ENCODE data around the gene RREB1. TPM values are rescaled to one million over a fixed set of nuclear protein-coding genes. Genes with fewer than 3 reads are reported as not detected.

The RREB1 gene
- total RNA-seq, 1 experiment from 2014 or later: 35.8 TPM

DNA sequence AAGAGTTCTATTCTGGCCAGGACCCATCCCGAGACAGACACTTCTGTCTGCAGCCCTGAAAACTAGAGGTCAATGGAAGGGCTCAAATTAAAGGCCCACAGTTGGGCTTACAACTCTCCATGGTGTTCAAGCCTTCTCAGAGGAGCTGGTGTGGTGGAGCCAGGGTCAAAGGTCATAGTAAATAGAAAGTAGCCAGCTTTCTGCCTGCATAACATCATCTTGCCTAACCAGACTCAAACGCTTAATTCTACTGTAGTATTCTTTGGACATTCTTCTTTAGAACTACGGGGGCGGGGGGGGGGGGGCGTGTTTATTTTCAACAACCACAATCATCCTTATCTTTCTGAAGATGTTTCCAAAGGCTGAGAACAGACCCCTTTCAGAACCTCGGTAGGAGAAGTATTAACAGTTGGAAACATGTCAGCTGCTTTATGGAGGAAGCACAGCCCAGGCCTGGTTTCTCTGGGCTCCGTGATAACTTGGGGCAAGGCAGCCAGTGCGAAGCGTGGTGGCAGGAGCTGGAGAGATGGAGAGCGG lies 1.5 kb upstream of the RREB1 start:
- no peak for DNase-seq
- no peak overlapping the region for H4K91ac ChIP-seq (ENCODE audit: insufficient read length, low read depth, low read length)
- no peaks in the 10 kb centered on the region for H4K20me1 ChIP-seq (ENCODE audit: control insufficient read depth, insufficient read depth, insufficient read length)
- H3K56ac ChIP-seq (ENCODE audit: insufficient read length, low read depth, low read length): no peak overlapping the region
- Mint-ChIP-seq H3K4me3 (peak overlapping the region; percentile 67 to 77), H3K36me3 (ENCODE audit: insufficient read depth in 1 of 3, low read depth in 3 of 3) (no peaks in the 10 kb centered on the region; a peak in 1 of 7 replicates), H3K27me3 (ENCODE audit: low read depth) (peaks cover 30% of the 10 kb centered on the region), H3K9me3 (no peaks in the 10 kb centered on the region; a peak in 1 of 5 replicates), H3K27ac (peak overlapping the region in 1 of 3 experiments; percentile 37; a peak in 3 of 7 replicates), H3K4me1 (peaks cover 26 to 30% of the 10 kb centered on the region in 2 experiments)
- no peak overlapping the region for H2AK5ac ChIP-seq (ENCODE audit: insufficient read length, low read length)
- H3K9ac ChIP-seq (ENCODE audit: extremely low read depth, insufficient read length, low read length): no peak overlapping the region
- H2BK15ac ChIP-seq (ENCODE audit: low read depth, low read length): no peak overlapping the region
- H2BK12ac ChIP-seq (ENCODE audit: insufficient read length, low read depth, low read length): no peak overlapping the region
- H2BK5ac ChIP-seq (ENCODE audit: insufficient read length, low read length): no peak overlapping the region
- H3K27ac ChIP-seq (ENCODE audit: insufficient read length, low read depth, low read length): no peak overlapping the region
- H3K9me3 ChIP-seq (ENCODE audit: control insufficient read depth, low read depth, low read length): no peaks in the 10 kb centered on the region
- peaks cover 17% of the 10 kb centered on the region for H3K23me2 ChIP-seq (ENCODE audit: insufficient read length, low read depth, low read length, poor library complexity, severe bottlenecking)
- H3K79me2 ChIP-seq (ENCODE audit: insufficient read depth, low read length): peaks cover 2% of the 10 kb centered on the region; the same call in 1 of the 2 replicates
- no peak overlapping the region for H2BK20ac ChIP-seq (ENCODE audit: low read depth, low read length, poor library complexity, severe bottlenecking)
- no peaks in the 10 kb centered on the region for H3K4me1 ChIP-seq (ENCODE audit: insufficient read depth, low read length)
- no peak overlapping the region for H3K4ac ChIP-seq (ENCODE audit: low read depth, low read length)
- TF ChIP-seq, protein P1, sequence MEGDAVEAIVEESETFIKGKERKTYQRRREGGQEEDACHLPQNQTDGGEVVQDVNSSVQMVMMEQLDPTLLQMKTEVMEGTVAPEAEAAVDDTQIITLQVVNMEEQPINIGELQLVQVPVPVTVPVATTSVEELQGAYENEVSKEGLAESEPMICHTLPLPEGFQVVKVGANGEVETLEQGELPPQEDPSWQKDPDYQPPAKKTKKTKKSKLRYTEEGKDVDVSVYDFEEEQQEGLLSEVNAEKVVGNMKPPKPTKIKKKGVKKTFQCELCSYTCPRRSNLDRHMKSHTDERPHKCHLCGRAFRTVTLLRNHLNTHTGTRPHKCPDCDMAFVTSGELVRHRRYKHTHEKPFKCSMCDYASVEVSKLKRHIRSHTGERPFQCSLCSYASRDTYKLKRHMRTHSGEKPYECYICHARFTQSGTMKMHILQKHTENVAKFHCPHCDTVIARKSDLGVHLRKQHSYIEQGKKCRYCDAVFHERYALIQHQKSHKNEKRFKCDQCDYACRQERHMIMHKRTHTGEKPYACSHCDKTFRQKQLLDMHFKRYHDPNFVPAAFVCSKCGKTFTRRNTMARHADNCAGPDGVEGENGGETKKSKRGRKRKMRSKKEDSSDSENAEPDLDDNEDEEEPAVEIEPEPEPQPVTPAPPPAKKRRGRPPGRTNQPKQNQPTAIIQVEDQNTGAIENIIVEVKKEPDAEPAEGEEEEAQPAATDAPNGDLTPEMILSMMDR (conservative IDR thresholded peaks at IDR 0.05): no peak
- no peak overlapping the region for H3K23ac ChIP-seq (ENCODE audit: insufficient read length, low read depth, low read length)
- H3K27me3 ChIP-seq (ENCODE audit: insufficient read depth, low read length): peaks cover 2% of the 10 kb centered on the region; the same call in 1 of the 2 replicates
- H2BK120ac ChIP-seq (ENCODE audit: low read depth, low read length, poor library complexity, severe bottlenecking): no peak overlapping the region
- H2AFZ ChIP-seq (ENCODE audit: low read length): no peak overlapping the region
- H3K18ac ChIP-seq (ENCODE audit: insufficient read length, low read depth, low read length): peak overlapping the region; percentile 47
- no peak overlapping the region for H4K8ac ChIP-seq (replicated peaks; ENCODE audit: insufficient read length, low read depth, low read length)
- peak overlapping the region; percentile 57 for H3K4me2 ChIP-seq (ENCODE audit: insufficient read depth, insufficient read length, low read length)
- H3K14ac ChIP-seq (ENCODE audit: insufficient read depth, low read length): peak overlapping the region; percentile 68; the same call in 1 of the 2 replicates
- no CpG with 5 or more reads among the region's 10 CpGs for WGBS (ENCODE audit: extremely low coverage, insufficient read length, low lambda C conversion rate)
- H4K5ac ChIP-seq (ENCODE audit: insufficient read length, low read depth, low read length): no peak overlapping the region
- H3K79me1 ChIP-seq (ENCODE audit: insufficient read depth, low read depth, low read length, poor library complexity, severe bottlenecking): no peaks in the 10 kb centered on the region
- no peak overlapping the region for H3T11ph ChIP-seq (ENCODE audit: low read length)

Data from H9 (cell line).